Activated CD8-positive, alpha-beta memory T cell treated with anti-CD3 and anti-CD28 coated beads, Interleukin-2, amount 50 U/mL, for 1 hour (primary cell): ENCODE data around the gene ZNF730.
A peak's percentile ranks its signal among the peaks of the same experiment; 100 is the strongest.
"Not testable (repeated sequence)": the region's sequence is repeated elsewhere in the genome, so short reads cannot be mapped to it uniquely, and the experiment has no call there.

Experiments used
- DNase-seq: peaks from one replicate; pipeline ENCODE4 v3.0.0-alpha.2; 2020; ENCODE audit errors: extremely low read depth

ZNF730 gene

DNA sequence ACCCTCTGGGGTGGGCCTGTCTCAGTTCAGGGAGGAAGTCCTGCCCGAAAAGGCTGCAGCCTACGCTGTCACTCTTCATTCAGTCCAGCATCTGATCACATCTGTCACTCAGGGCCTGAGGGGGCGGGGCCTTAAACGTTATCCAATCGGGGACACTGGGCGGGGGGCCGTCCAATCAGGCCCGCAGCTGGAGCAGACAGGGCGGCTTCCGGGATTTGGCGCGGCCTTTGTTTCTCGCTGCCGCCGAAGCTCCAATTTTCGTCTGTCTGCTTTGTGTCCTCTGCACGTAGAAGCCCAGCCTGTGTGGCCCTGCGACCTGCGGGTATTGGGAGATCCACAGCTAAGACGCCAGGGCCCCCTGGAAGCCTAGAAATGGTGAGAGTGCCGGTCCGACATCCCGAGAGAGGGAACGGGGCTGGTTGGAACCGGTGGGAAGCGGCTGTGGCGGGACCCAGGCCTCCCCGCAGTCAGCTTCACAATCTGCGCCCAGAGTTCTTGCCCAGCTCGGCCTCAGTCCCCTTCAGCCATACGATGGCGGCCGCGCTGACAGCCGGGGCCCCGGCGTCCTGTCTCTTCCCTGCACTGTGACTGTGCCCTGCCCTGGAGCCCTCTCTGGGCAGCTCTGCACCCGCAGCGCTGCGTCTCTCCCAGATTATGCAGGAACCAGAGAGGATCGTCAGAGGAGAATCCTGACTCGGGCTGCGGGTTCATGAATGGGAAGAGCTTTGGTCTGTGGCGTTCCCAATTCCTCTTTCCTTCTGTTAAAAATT, at the start of gene ZNF730:
TSS of gene ZNF730 (plus strand) at position 224 of the 770 bp plus-strand sequence. CDS start at position 373, 149 bp downstream.
- peak; percentile 19 for DNase-seq

DNA sequence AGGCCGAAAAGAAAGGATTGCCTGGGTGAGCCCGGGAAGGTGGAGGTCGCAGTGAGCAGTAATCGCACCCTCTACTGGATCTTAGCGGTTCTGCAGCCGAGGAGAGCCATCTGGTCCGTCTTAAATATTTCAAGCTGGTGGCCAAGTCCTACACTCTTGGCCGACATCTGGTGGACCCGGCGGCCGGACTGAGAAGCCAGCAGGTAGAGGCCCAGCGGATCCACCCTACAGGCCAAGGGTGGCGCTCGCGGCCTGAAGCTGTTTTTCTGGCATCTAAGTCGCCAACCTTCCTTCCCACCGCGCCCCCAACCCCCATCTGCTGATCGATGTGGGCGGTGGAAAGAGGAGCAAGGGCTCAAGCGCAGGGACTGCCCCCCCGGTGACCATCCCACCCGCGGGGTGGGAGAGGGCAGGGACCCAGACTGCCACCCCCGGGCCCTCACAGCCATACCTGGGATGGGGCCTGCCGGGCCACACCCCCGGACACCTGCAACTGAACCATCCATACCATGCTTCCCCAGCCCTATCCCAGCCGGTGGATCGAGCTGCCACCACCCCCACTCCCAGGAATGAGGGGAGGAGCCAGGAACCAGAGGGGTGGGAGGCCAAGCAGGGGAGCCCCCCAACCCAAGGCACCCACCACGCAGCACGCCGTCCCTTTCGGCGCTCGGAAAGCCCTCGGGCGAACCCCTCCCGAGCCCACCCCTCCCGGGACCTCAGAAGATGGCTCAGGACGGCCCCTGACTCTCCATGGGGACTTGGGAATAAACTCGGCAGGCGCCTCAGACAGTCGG, 46.3 kb upstream of the ZNF730 start:
- no peak for DNase-seq

GRCh38 chr19:23071147-23071511, 45.7 kb upstream of the ZNF730 start:
- DNase-seq = no peak

GRCh38 chr19:23075031-23075733, 41.6 kb upstream of the ZNF730 start:
- DNase-seq = no peak

GRCh38 chr19:23077776-23078175, 39.0 kb upstream of the ZNF730 start:
- not testable (repeated sequence) for DNase-seq

DNA sequence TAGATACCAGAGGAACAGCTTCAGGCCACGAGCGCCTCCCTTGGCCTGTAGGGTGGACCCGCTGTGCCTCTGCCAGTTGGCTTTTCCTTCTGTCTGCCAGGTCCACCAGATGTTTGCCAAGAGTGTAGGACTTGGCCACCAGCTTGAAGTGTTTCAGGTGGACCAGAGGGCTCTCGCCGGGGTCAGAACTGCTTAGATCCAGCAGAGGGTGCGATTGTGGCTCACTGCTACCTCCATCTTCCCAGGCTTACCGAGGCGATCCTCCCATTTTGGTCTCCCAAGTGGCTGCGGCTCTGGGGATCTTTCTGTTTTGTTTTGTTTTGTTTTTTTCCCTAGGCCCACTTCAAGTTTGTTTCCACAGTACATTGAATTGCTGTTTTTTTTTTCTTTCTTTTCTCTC, 23.0 kb upstream of the ZNF730 start:
- DNase-seq = no peak

GRCh38 chr19:23095418-23095817, 21.4 kb upstream of the ZNF730 start:
- no peak for DNase-seq

DNA sequence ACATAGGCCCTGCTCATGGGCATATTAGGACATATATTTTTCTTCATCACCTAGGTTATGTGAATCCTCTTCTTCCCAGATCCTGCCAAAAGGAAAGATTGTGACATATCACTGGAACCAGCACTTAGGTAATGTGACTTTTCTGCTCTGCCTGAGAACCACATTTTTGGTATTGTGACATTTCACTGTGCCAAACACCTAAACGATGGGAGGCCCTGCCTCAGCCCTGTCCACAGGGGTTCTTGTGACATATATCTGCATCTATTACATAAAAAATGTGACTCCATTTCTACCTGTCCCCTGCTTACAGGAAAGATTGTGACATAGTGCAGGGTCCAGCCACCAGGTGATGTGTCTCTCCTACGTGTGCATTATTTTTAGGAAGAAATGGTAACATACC, 18.5 kb upstream of the ZNF730 start:
- DNase-seq = no peak

DNA sequence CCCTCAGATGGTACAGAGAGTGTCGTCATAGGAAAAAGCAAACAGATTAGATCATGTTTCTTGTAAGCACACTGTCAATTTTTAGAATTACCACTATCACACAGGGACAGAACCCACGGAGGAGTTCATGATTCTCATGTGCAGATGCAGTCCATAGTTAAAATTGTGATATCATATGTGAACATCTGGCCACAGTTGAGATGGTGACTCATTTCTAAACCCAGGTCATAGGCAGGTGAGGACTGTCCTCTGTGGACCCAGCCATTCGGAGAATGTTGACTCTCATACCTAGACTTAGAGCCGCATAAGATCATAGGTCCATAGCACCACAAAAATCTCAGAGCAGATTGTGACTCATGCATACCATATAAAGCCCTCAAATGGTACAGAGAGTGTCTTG, 17.8 kb upstream of the ZNF730 start:
- no peak for DNase-seq

- no peak for DNase-seq
These were observed 16.9 kb upstream of the ZNF730 start for GRCh38 chr19:23099966-23100365.

GRCh38 chr19:23101241-23101640, 15.6 kb upstream of the ZNF730 start:
- DNase-seq = no peak

DNA sequence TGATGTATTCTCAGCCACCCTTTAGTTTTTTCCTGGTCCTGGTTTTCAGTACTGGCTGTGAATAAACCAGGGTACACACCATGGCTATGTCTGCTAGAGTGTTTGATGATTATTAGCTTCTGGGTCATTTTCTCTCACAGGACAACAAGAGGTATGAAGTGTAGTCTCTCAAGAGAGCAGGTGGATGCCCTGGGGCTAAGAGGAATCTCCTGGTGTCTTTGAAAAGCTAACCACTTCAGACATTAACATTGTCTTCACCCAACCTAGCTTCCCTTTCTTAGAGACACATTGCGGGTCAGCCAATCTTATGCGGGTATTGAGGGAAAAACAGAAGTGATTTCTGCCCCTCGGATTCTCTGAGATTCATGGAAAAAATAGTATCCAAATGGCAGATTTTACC, 1.6 kb downstream of the ZNF730 start:
- no peak for DNase-seq

- DNase-seq = not testable (repeated sequence)
These were observed 17.4 kb downstream of the ZNF730 start for GRCh38 chr19:23134211-23134610.

DNA sequence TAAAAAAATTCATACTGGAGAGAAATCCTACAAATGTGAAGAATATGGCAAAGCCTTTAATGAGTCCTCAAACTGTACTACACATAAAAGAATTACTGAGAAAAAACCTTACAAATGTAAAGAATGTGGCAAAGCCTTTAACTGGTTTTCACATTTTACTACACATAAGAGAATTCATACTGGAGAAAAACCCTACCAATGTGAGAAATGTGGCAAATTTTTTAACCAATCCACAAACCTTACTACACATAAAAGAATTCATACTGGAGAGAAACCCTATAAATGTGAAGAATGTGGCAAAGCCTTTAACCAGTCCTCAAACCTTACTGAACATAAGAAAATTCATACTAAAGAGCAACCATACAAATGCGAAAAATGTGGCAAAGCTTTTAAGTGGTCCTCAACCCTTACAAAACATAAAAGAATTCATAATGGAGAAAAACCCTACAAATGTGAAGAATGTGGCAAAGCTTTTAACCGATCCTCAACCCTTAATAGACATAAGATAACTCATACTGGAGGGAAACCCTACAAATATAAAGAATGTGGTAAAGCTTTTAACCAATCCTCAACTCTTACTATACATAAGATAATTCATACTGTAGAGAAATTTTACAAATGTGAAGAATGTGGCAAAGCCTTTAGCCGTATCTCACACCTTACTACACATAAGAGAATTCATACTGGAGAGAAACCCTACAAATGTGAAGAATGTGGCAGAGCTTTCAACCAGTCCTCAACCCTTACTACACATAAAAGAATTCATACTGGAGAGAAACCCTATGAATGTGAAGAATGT, 29.0 kb downstream of the ZNF730 start:
- no peak for DNase-seq

- no peak for DNase-seq
These were observed 43.9 kb downstream of the ZNF730 start for GRCh38 chr19:23160766-23161165.

DNA sequence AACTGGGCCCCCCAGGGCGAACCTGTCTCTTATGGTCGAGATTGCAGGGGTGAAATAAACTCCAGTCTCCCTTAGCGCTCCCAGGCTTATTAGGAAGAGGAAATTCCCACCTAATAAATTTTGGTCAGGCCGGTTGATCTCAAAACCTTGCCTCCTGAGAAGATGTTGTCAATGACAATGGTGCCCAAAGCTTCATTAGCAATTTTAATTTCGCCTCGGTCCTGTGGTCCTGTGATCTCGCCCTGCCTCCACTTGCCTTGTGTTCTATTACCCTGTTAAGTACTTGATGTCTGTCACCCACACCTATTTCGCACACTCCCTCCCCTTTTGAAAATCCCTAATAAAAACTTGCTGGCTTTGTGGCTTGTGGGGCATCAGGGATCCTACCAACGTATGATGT, 51.5 kb downstream of the ZNF730 start:
- DNase-seq = not testable (repeated sequence)

- DNase-seq = no peak
These were observed 66.4 kb downstream of the ZNF730 start for GRCh38 chr19:23183251-23183650.

DNA sequence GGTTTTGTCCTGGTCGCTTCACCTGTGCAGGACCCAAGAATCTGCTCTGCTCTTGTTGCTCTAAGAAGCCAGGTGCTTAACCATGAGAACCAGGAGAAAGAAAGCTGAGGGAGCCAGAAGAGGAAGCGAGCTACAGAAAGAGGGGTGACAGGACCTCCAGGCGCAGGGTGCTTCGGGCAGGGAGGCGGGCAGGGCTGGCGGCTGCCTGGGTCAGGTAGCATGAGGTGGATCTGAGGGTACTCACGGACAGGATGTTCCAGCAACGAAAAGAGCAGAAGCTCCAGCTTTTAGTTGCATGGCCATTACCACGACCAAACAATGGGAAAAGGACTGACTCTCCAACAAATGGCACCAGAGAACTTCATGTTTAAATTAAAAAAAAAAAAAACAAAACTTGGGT, 73.5 kb downstream of the ZNF730 start:
- no peak for DNase-seq
